Activated T-cell treated with anti-CD3 and anti-CD28 coated beads for 48 hours (primary cell): Measurements from ENCODE around the gene PRKCE.

Experiments
- DNase-seq: peaks from one replicate; pipeline ENCODE4 v3.0.0-alpha.2; 2020; ENCODE audit warnings: low read depth

The PRKCE gene

GRCh38 chr2:45755585-45756335 is 104.3 kb downstream of the PRKCE start:
- DNase-seq: no peak

- no peak for DNase-seq
Measured at GRCh38 chr2:45758018-45758417, 106.5 kb downstream of the PRKCE start.

- DNase-seq: no peak
Measured at GRCh38 chr2:45759310-45759851, 107.9 kb downstream of the PRKCE start.

GRCh38 chr2:45761635-45762034 is 110.2 kb downstream of the PRKCE start:
- DNase-seq: no peak

- no peak for DNase-seq
Measured at GRCh38 chr2:45763255-45763654, 111.8 kb downstream of the PRKCE start.

- no peak for DNase-seq
Measured at GRCh38 chr2:45763797-45764196, 112.3 kb downstream of the PRKCE start.

GRCh38 chr2:45765007-45765727 is 113.7 kb downstream of the PRKCE start:
- no peak for DNase-seq

- no peak for DNase-seq
Measured at GRCh38 chr2:45765728-45766254, 114.3 kb downstream of the PRKCE start.

GRCh38 chr2:45768208-45768607 is 116.7 kb downstream of the PRKCE start:
- DNase-seq: no peak

- no peak for DNase-seq
Measured at GRCh38 chr2:45769056-45769455, 117.6 kb downstream of the PRKCE start.

GRCh38 chr2:45769854-45770576 is 118.5 kb downstream of the PRKCE start:
- DNase-seq: no peak

GRCh38 chr2:45770811-45771210 is 119.3 kb downstream of the PRKCE start:
- DNase-seq: no peak

GRCh38 chr2:45771261-45771660 is 119.8 kb downstream of the PRKCE start:
- DNase-seq: no peak

GRCh38 chr2:45772038-45772437 is 120.6 kb downstream of the PRKCE start:
- no peak for DNase-seq

- DNase-seq: no peak
Measured at GRCh38 chr2:45773909-45774308, 122.4 kb downstream of the PRKCE start.

- DNase-seq: no peak
Measured at GRCh38 chr2:45774688-45775244, 123.3 kb downstream of the PRKCE start.

GRCh38 chr2:45776160-45776955 is 124.9 kb downstream of the PRKCE start:
- DNase-seq: no peak

GRCh38 chr2:45777996-45778719 is 126.7 kb downstream of the PRKCE start:
- DNase-seq: no peak

GRCh38 chr2:45778720-45779171 is 127.3 kb downstream of the PRKCE start:
- DNase-seq: peak; percentile 29
